DND-41 (cell line): ENCODE data around the gene GMEB2.

ENCODE experiments used
- CTCF ChIP-seq: IDR thresholded peaks from 2 replicates; pipeline ENCODE4 v1.5.1; 2012; ENCODE audit warnings: borderline replicate concordance, low read length, moderate library complexity, mild to moderate bottlenecking; ENCODE audit not compliant: poor library complexity, severe bottlenecking; ENCODE audit errors: extremely low read depth
- EZH2 ChIP-seq: IDR thresholded peaks from 3 replicates; pipeline ENCODE4 v1.6.1; 2012; ENCODE audit warnings: borderline replicate concordance, low read depth, mild to moderate bottlenecking, moderate library complexity, low read length, inconsistent platforms; ENCODE audit not compliant: severe bottlenecking

- TF ChIP-seq EZH2, result no peak
- no peak for TF ChIP-seq CTCF
Measured at GRCh38 chr20:63673951-63674350, 47.0 kb upstream of the GMEB2 start.
